GM12878 (cell line): ENCODE results near the gene THBD. TPM values are rescaled to one million over a fixed set of nuclear protein-coding genes. Genes with fewer than 3 reads are reported as not detected.
A peak's percentile ranks its signal among the peaks of the same experiment; 100 is the strongest.

Experiments
- ATAC-seq: fragments of 200-7000 bp; cut with Tn5 transposase; 3 replicates; pipeline ENCODE4 v1.9.1; 2020; ENCODE audit warnings: mild to moderate bottlenecking, moderate library complexity
- BruUV-seq: library from RNA; stranded (reverse); fragments of 400-500 nt; replicated peaks from 2 replicates; lab custom pipeline; 2021; lab: Mats Ljungman, UMichigan
- CTCF ChIA-PET: fragments of 300-600 bp; sonication (Branson Sonifier 250); formaldehyde crosslinking; extraction: SDS; loops from one replicate; lab custom pipeline; 2021; ENCODE audit warnings: inconsistent platforms; lab: Yijun Ruan, JAX
- POLR2A ChIA-PET: fragments of 350-600 bp; formaldehyde crosslinking; extraction: SDS; loops from one replicate; lab custom pipeline; 2021; ENCODE audit warnings: inconsistent platforms; lab: Charles Lee
- RAD21 ChIA-PET: fragments of 300-600 bp; sonication (Branson Sonifier 250); formaldehyde crosslinking; loops from one replicate; lab custom pipeline; 2023; ENCODE audit warnings: antibody characterized with exemption; ENCODE audit not compliant: unreplicated experiment; lab: Charles Lee
- SMC1A ChIA-PET: fragments of 300-600 bp; sonication (Branson Sonifier 250); formaldehyde crosslinking; loops from one replicate; lab custom pipeline; 2023; ENCODE audit not compliant: unreplicated experiment, uncharacterized antibody; lab: Charles Lee
- DNase-seq: peaks from one replicate; pipeline ENCODE4 v3.0.0-alpha.2; 2011; ENCODE audit warnings: low read depth, low spot score
- FAIRE-seq: peaks from 3 replicates; lab custom pipeline; 2011; peaks lifted over from hg19 to GRCh38; lab: Jason Lieb, UNC
- H2AFZ ChIP-seq: 2 replicates; pipeline ENCODE4 v1.6.0; 2011; ENCODE audit warnings: low read depth, low read length, control low read depth; ENCODE audit not compliant: control insufficient read depth
- H3K27ac ChIP-seq: 2 replicates; pipeline ENCODE4 v1.5.1; 2011; ENCODE audit warnings: control low read depth; ENCODE audit not compliant: control insufficient read depth, insufficient read depth
- H3K27me3 ChIP-seq, 2 experiments: replicated peaks in 1 of 2; 2 replicates each; pipeline versions ENCODE4 v1.6.0 to v1.6.1; 2011; ENCODE audit warnings: low read length in 1 of 2; ENCODE audit not compliant: control insufficient read depth in 2 of 2, insufficient read depth in 2 of 2
- H3K36me3 ChIP-seq, 2 experiments: 2 replicates each; pipeline ENCODE4 v1.5.1; 2011; ENCODE audit warnings: low read length in 1 of 2; ENCODE audit not compliant: control insufficient read depth in 2 of 2, insufficient read depth in 2 of 2
- H3K4me1 ChIP-seq: 2 replicates; pipeline ENCODE4 v1.6.1; 2011; ENCODE audit warnings: mild to moderate bottlenecking, low read length, moderate library complexity, mixed read lengths; ENCODE audit not compliant: control insufficient read depth, insufficient read depth
- H3K4me2 ChIP-seq: 2 replicates; pipeline ENCODE4 v1.6.0; 2011; ENCODE audit warnings: control low read depth; ENCODE audit not compliant: control insufficient read depth, insufficient read depth
- H3K4me3 ChIP-seq: fragments of 200-600 bp; sonication (generic); 2 replicates; pipeline ENCODE4 v1.5.1; 2016
- H3K79me2 ChIP-seq: 2 replicates; pipeline ENCODE4 v1.6.0; 2011; ENCODE audit warnings: low read length; ENCODE audit not compliant: control insufficient read depth, insufficient read depth
- H3K9ac ChIP-seq: 2 replicates; pipeline ENCODE4 v1.8.0; 2011; ENCODE audit warnings: low read length, control low read depth, mixed read lengths; ENCODE audit not compliant: control insufficient read depth, insufficient read depth
- H3K9me3 ChIP-seq: replicated peaks from 3 replicates; pipeline ENCODE4 v1.5.1; 2011; ENCODE audit warnings: mild to moderate bottlenecking, low read length; ENCODE audit not compliant: control insufficient read depth, insufficient read depth
- H4K20me1 ChIP-seq: 2 replicates; pipeline ENCODE4 v1.6.0; 2011; ENCODE audit not compliant: control insufficient read depth, insufficient read depth
- BHLHE40 ChIP-seq, 2 experiments: fragments of 450-650 bp in 1 of 2; IDR thresholded peaks; 2 replicates each; pipeline ENCODE4 v1.6.1; 2011 to 2017; ENCODE audit warnings: low read depth in 2 of 2, borderline replicate concordance in 1 of 2, improper control_type of control experiment in 1 of 2, low read length in 1 of 2, mild to moderate bottlenecking in 1 of 2
- CEBPB ChIP-seq, 2 experiments: fragments of 150-350 bp in 1 of 2; IDR thresholded peaks; 2 replicates each; pipeline ENCODE4 v1.6.1; 2012 to 2014; ENCODE audit warnings: low read depth in 2 of 2, low read length in 2 of 2, borderline replicate concordance in 1 of 2, inconsistent platforms in 1 of 2
- CHD1 ChIP-seq: IDR thresholded peaks from 2 replicates; pipeline ENCODE4 v1.6.1; 2012; ENCODE audit warnings: low read depth, low read length, improper control_type of control experiment
- GATAD2B ChIP-seq: fragments of 450-650 bp; conservative IDR thresholded peaks from 2 replicates; pipeline ENCODE4 v1.6.1; 2017; ENCODE audit warnings: low read depth, mild to moderate bottlenecking, moderate library complexity
- IKZF1 ChIP-seq: fragments of 450-650 bp; conservative IDR thresholded peaks from 2 replicates; pipeline ENCODE4 v1.6.1; 2017; ENCODE audit warnings: antibody characterized with exemption, mild to moderate bottlenecking
- IKZF2 ChIP-seq, 2 experiments: fragments of 450-650 bp; IDR thresholded peaks; 2 replicates each; pipeline ENCODE4 v1.6.1; 2017; ENCODE audit warnings: mild to moderate bottlenecking in 2 of 2, moderate library complexity in 2 of 2
- JUNB ChIP-seq: IDR thresholded peaks from 2 replicates; pipeline ENCODE4 v1.6.1; 2016; ENCODE audit warnings: antibody characterized with exemption, mild to moderate bottlenecking
- MEF2B ChIP-seq: fragments of 450-650 bp; IDR thresholded peaks from 2 replicates; pipeline ENCODE4 v1.6.1; 2018; ENCODE audit warnings: mild to moderate bottlenecking, moderate library complexity; ENCODE audit not compliant: partially characterized antibody, poor library complexity, severe bottlenecking
- MYC ChIP-seq: IDR thresholded peaks from 2 replicates; pipeline ENCODE4 v1.6.1; 2011; ENCODE audit warnings: mild to moderate bottlenecking, low read length, moderate library complexity, inconsistent platforms; ENCODE audit not compliant: insufficient read depth, insufficient replicate concordance, insufficient read length, severe bottlenecking
- NFXL1 ChIP-seq: fragments of 450-650 bp; IDR thresholded peaks from 2 replicates; pipeline ENCODE4 v1.6.1; 2017; ENCODE audit warnings: antibody characterized with exemption, mild to moderate bottlenecking, borderline replicate concordance
- NRF1 ChIP-seq: conservative IDR thresholded peaks from 2 replicates; pipeline ENCODE4 v1.6.1; 2011; ENCODE audit warnings: mild to moderate bottlenecking, low read depth, low read length, improper control_type of control experiment
- RAD51 ChIP-seq: fragments of 450-650 bp; IDR thresholded peaks from 2 replicates; pipeline ENCODE4 v1.6.1; 2016; ENCODE audit warnings: moderate library complexity, mild to moderate bottlenecking, inconsistent platforms
- WGBS: methylation state at CpG from one replicate; pipeline ENCODE4 v1.1.6; 2016; ENCODE audit warnings: low lambda C conversion rate; ENCODE audit not compliant: insufficient replicate concordance, insufficient coverage; ENCODE audit errors: missing lambda C conversion rate; 5-methylcytosine and 5-hydroxymethylcytosine counted together
- in situ Hi-C: fragments of 300-500 bp; cut with MboI; formaldehyde crosslinking; loops from 9 replicates; pipeline ENCODE4 v1.14.3; 2018; ENCODE audit warnings: mixed read lengths
- intact Hi-C: fragments of 100-400 bp; cut with micrococcal nuclease; formaldehyde crosslinking; loops from one replicate; pipeline ENCODE4 v1.14.2; 2022; ENCODE audit not compliant: unreplicated experiment
- polyA plus RNA-seq, 11 experiments: library from polyadenylated mRNA; depleted of rRNA in 4 of 11; unstranded in 6 of 11; stranded (reverse) in 5 of 11; fragments of >200 nt; fragmentation: Nextera tagmentation in 4 of 11; fragmentation: Illumina TruSeq in 1 of 11; extraction: Ambion mirVana in 4 of 11; extraction: Trizol in 1 of 11; gene quantifications; 1 replicate in 1 of 11; 2 replicates in 10 of 11; pipeline versions ENCODE4 v1.2.1 to v1.2.3, GENCODE V29; 2011 to 2016; ENCODE audit warnings: inconsistent platforms in 2 of 11, missing spikeins in 2 of 11, low read depth in 1 of 11
- total RNA-seq, 4 experiments: library from RNA; depleted of rRNA in 3 of 4; stranded (reverse); fragments of >200 nt in 3 of 4; fragmentation: Illumina TruSeq in 1 of 4; extraction: Trizol in 1 of 4; gene quantifications; 2 replicates each; pipeline versions ENCODE4 v1.2.1 to v1.2.3, GENCODE V29; 2013 to 2021
- TF ChIP-seq, protein P1 (sequence below): IDR thresholded peaks from 2 replicates; pipeline ENCODE4 v1.6.1; 2012; ENCODE audit warnings: low read depth, low read length, improper control_type of control experiment
- TF ChIP-seq, protein P2 (sequence below): IDR thresholded peaks from 2 replicates; pipeline ENCODE4 v1.6.1; 2012; ENCODE audit warnings: low read depth, low read length, improper control_type of control experiment

THBD gene
- total and polyA plus RNA-seq, 10 of the 15 experiments (the other 5 are each of a cell fraction or from before 2014, with no cell fraction given) = not detected

DNA sequence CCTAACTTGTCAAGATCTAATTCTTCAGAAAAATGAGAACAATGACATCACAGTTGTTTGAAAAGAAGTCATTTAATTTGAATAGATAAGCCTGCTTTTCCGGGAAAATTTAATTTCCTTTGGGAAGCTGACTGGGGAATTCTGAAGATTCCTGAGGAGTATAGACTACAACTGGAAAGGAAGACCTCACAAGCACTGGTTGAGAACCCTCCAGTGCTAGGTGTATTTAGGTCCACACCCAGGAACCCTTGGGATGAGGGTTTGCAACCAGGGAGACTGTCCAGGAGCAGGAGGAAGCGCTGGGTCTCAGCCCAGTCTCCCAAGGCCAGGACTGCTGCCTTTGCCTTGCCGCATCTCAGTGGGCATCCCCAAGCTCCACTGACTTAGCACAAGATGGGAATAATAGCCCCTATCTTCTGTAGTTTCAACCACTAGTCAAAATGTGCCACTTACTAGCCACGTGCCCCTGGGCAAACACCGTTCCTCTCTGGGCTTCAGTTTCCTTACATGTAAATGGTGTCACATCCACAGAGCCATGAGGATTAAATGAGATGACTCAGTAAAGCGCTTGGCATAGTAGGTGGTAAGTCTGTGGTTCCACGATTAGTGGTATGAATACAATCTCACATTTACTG is 43.5 kb upstream of the THBD start:
- DNase-seq = no peak
- Histone ChIP-seq H2AFZ (no peak overlapping the region), H4K20me1 (no peaks in the 10 kb centered on the region), H3K79me2 (no peaks in the 10 kb centered on the region), H3K9me3 (no peaks in the 10 kb centered on the region), H3K9ac (no peak overlapping the region), H3K27me3 (peaks cover 0 to 6% of the 10 kb centered on the region in 2 experiments; a peak in 1 of 4 replicates), H3K4me1 (no peaks in the 10 kb centered on the region; the same call in 1 of the 2 replicates), H3K4me3 (no peak overlapping the region), H3K4me2 (no peak overlapping the region), H3K36me3 (no peaks in the 10 kb centered on the region), H3K27ac (no peak overlapping the region)
- intact Hi-C loops (no loop called here), in situ Hi-C loops (no loop called here)
- ChIA-PET CTCF (no interaction called here), POLR2A (interaction anchor here (1.9 kb wide), 1 partner anchor 10 kb away, joined by 4 read pairs; no protein-coding TSS in a partner anchor), RAD21 (interaction anchor here (1.0 to 1.5 kb wide), 2 partner anchors 48 to 72 kb away, joined by 3 read pairs; no protein-coding TSS in a partner anchor), SMC1A (interaction anchor here (1.2 to 1.7 kb wide), 3 partner anchors 20 to 75 kb away, joined by 3 to 5 read pairs (median 3); no protein-coding TSS in a partner anchor)
- peak; percentile 73 for ATAC-seq
- TF ChIP-seq IKZF1 = peak; percentile 19; the same call in 1 of the 2 replicates
- TF ChIP-seq BHLHE40 (IDR thresholded peaks at IDR 0.05; ENCODE audit: borderline replicate concordance in 1 of 2, low read depth in 2 of 2, low read length in 1 of 2) = peak in 1 of 2 experiments; percentile 60; a peak in 1 of 4 replicates
- peak in 1 of 2 experiments; percentile 25; a peak in 1 of 4 replicates for TF ChIP-seq IKZF2 (IDR thresholded peaks at IDR 0.05)
- TF ChIP-seq NRF1 = no peak
- TF ChIP-seq RAD51 = peak; percentile 43; the same call in 1 of the 2 replicates
- 8% methylated on average over 7 of the region's 7 CpGs for WGBS
- BruUV-seq = no TSS peak
- no peak for FAIRE-seq

DNA sequence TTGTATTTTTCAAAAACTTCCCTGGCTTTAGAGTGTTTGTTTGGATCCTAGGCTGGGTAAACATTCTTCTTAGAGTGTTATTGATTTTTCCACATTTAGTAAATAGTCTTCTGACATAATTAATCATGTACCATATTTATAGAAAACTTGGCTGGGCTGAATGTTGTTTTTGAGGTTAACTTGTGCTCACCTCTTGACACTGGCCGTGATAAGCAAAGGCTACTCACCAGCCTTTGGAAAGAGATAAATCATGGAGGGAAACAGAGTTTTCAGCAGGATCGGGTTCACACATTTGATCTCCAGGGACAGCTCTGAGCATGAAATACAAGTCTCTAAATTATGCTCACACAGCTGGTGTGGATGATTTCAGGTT is 42.9 kb upstream of the THBD start:
- no peak overlapping the region for H3K4me2 ChIP-seq
- H3K4me1 ChIP-seq = peaks cover 2% of the 10 kb centered on the region
- H2AFZ ChIP-seq = no peak overlapping the region
- RAD21 ChIA-PET = interaction anchor here (1.0 to 1.5 kb wide), 4 partner anchors 9 to 72 kb away, joined by 3 read pairs; no protein-coding TSS in a partner anchor
- SMC1A ChIA-PET = interaction anchor here (1.2 to 1.7 kb wide), 4 partner anchors 20 to 76 kb away, joined by 3 to 5 read pairs (median 3); no protein-coding TSS in a partner anchor
- ATAC-seq (no peak), FAIRE-seq (no peak), DNase-seq (no peak)
- POLR2A ChIA-PET = interaction anchor here (1.9 kb wide), 1 partner anchor 9 kb away, joined by 4 read pairs; no protein-coding TSS in a partner anchor
- H3K27me3 ChIP-seq = peaks cover 0 to 6% of the 10 kb centered on the region in 2 experiments; a peak in 1 of 4 replicates
- no peaks in the 10 kb centered on the region for H3K79me2 ChIP-seq
- WGBS = 26% methylated on average over 2 of the region's 2 CpGs
- in situ Hi-C loops (no loop called here), intact Hi-C loops (no loop called here)
- CTCF ChIA-PET = interaction anchor here (0.6 to 1.2 kb wide), 2 partner anchors 18 to 77 kb away, joined by 3 to 4 read pairs; no protein-coding TSS in a partner anchor
- BruUV-seq = no TSS peak
- H3K9ac ChIP-seq = no peak overlapping the region
- no peaks in the 10 kb centered on the region for H4K20me1 ChIP-seq
- H3K36me3 ChIP-seq = no peaks in the 10 kb centered on the region
- H3K4me3 ChIP-seq = no peak overlapping the region
- H3K27ac ChIP-seq = no peak overlapping the region
- H3K9me3 ChIP-seq = no peaks in the 10 kb centered on the region
- TF ChIP-seq CEBPB (IDR thresholded peaks at IDR 0.05; ENCODE audit: borderline replicate concordance in 1 of 2, low read depth in 2 of 2, low read length in 2 of 2) (no peak), NFXL1 (no peak), MYC (no peak), GATAD2B (no peak), CHD1 (no peak), MEF2B (no peak), JUNB (no peak)
- TF ChIP-seq, protein P1, sequence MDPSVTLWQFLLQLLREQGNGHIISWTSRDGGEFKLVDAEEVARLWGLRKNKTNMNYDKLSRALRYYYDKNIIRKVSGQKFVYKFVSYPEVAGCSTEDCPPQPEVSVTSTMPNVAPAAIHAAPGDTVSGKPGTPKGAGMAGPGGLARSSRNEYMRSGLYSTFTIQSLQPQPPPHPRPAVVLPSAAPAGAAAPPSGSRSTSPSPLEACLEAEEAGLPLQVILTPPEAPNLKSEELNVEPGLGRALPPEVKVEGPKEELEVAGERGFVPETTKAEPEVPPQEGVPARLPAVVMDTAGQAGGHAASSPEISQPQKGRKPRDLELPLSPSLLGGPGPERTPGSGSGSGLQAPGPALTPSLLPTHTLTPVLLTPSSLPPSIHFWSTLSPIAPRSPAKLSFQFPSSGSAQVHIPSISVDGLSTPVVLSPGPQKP = no peak
- TF ChIP-seq, protein P2, sequence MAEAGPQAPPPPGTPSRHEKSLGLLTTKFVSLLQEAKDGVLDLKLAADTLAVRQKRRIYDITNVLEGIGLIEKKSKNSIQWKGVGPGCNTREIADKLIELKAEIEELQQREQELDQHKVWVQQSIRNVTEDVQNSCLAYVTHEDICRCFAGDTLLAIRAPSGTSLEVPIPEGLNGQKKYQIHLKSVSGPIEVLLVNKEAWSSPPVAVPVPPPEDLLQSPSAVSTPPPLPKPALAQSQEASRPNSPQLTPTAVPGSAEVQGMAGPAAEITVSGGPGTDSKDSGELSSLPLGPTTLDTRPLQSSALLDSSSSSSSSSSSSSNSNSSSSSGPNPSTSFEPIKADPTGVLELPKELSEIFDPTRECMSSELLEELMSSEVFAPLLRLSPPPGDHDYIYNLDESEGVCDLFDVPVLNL = no peak
